ENCODE data around the gene RBBP9.
"Not testable (repeated sequence)": the region's sequence is repeated elsewhere in the genome, so short reads cannot be mapped to it uniquely, and the experiment has no call there.

Gene RBBP9

GRCh38 chr20:18496740-18497592 is at the start of gene RBBP9:
Gene RBBP9 (minus strand): TSS chr20:18497225. CDS start chr20:18497167, 58 bp downstream.
- DNase-seq (ENCODE audit: low read depth in 2 of 2, low spot score in 1 of 2) = peak; percentile 38 to 40

- no peak for DNase-seq (ENCODE audit: low read depth in 2 of 2, low spot score in 1 of 2)
These were observed 48.5 kb upstream of the RBBP9 start for GRCh38 chr20:18545566-18545965.

- DNase-seq (ENCODE audit: low read depth in 2 of 2, low spot score in 1 of 2) = no peak
These were observed 46.9 kb upstream of the RBBP9 start for GRCh38 chr20:18543932-18544331.

- no peak for DNase-seq (ENCODE audit: low read depth in 2 of 2, low spot score in 1 of 2)
These were observed 46.2 kb upstream of the RBBP9 start for GRCh38 chr20:18543216-18543615.

- no peak for DNase-seq (ENCODE audit: low read depth in 2 of 2, low spot score in 1 of 2)
These were observed 44.7 kb upstream of the RBBP9 start for GRCh38 chr20:18541741-18542140.

GRCh38 chr20:18537651-18538050 is 40.6 kb upstream of the RBBP9 start:
- DNase-seq (ENCODE audit: low read depth in 2 of 2, low spot score in 1 of 2) = no peak

- no peak for DNase-seq (ENCODE audit: low read depth in 2 of 2, low spot score in 1 of 2)
These were observed 37.1 kb upstream of the RBBP9 start for GRCh38 chr20:18533978-18534644.

GRCh38 chr20:18533491-18533890 is 36.5 kb upstream of the RBBP9 start:
- no peak for DNase-seq (ENCODE audit: low read depth in 2 of 2, low spot score in 1 of 2)

GRCh38 chr20:18532626-18533025 is 35.6 kb upstream of the RBBP9 start:
- DNase-seq (ENCODE audit: low read depth in 2 of 2, low spot score in 1 of 2) = no peak

- DNase-seq (ENCODE audit: low read depth in 2 of 2, low spot score in 1 of 2) = no peak
These were observed 32.0 kb upstream of the RBBP9 start for GRCh38 chr20:18529041-18529440.

GRCh38 chr20:18527836-18528235 is 30.8 kb upstream of the RBBP9 start:
- no peak for DNase-seq (ENCODE audit: low read depth in 2 of 2, low spot score in 1 of 2)

- DNase-seq (ENCODE audit: low read depth in 2 of 2, low spot score in 1 of 2) = no peak
These were observed 30.3 kb upstream of the RBBP9 start for GRCh38 chr20:18527339-18527738.

- DNase-seq (ENCODE audit: low read depth in 2 of 2, low spot score in 1 of 2) = not testable (repeated sequence)
These were observed 29.7 kb upstream of the RBBP9 start for GRCh38 chr20:18526761-18527160.

- no peak for DNase-seq (ENCODE audit: low read depth in 2 of 2, low spot score in 1 of 2)
These were observed 27.6 kb upstream of the RBBP9 start for GRCh38 chr20:18524646-18525045.

GRCh38 chr20:18523066-18523465 is 26.0 kb upstream of the RBBP9 start:
- DNase-seq (ENCODE audit: low read depth in 2 of 2, low spot score in 1 of 2) = no peak

GRCh38 chr20:18522066-18522465 is 25.0 kb upstream of the RBBP9 start:
- DNase-seq (ENCODE audit: low read depth in 2 of 2, low spot score in 1 of 2) = not testable (repeated sequence)

- no peak for DNase-seq (ENCODE audit: low read depth in 2 of 2, low spot score in 1 of 2)
These were observed 18.9 kb upstream of the RBBP9 start for GRCh38 chr20:18515973-18516372.

- no peak for DNase-seq (ENCODE audit: low read depth in 2 of 2, low spot score in 1 of 2)
These were observed 17.1 kb upstream of the RBBP9 start for GRCh38 chr20:18514127-18514526.

- no peak for DNase-seq (ENCODE audit: low read depth in 2 of 2, low spot score in 1 of 2)
These were observed 16.2 kb upstream of the RBBP9 start for GRCh38 chr20:18513208-18513607.

GRCh38 chr20:18511571-18511970 is 14.5 kb upstream of the RBBP9 start:
- no peak for DNase-seq (ENCODE audit: low read depth in 2 of 2, low spot score in 1 of 2)

- peak; percentile 97 to 98 for DNase-seq (ENCODE audit: low read depth in 2 of 2, low spot score in 1 of 2)
These were observed 10.5 kb upstream of the RBBP9 start, which contains the start of gene SEC23B for GRCh38 chr20:18507218-18508191. Gene SEC23B (plus strand): TSS chr20:18507940. CDS start chr20:18510836, 2,896 bp downstream.
